Large intestine (tissue), 3 donors: ENCODE data around the gene LIMCH1. TPM values are rescaled to one million over a fixed set of nuclear protein-coding genes. Genes with fewer than 3 reads are reported as not detected.

Source experiments
- DNase-seq, 2 donors: peaks; one replicate each; pipeline versions ENCODE4 v3.0.0 to v3.0.0-alpha.2; 2013
- H3K27ac ChIP-seq: one replicate; pipeline ENCODE4 v1.5.1; 2013; ENCODE audit warnings: low read length
- H3K27me3 ChIP-seq: 2 replicates; pipeline ENCODE4 v1.6.1; 2013; ENCODE audit warnings: low read length; ENCODE audit not compliant: control insufficient read depth, insufficient read depth
- H3K36me3 ChIP-seq: 2 replicates; pipeline ENCODE4 v1.6.1; 2013; ENCODE audit warnings: low read length; ENCODE audit not compliant: control insufficient read depth, insufficient read depth
- H3K4me1 ChIP-seq: one replicate; pipeline ENCODE4 v1.6.1; 2013; ENCODE audit warnings: low read length; ENCODE audit not compliant: control insufficient read depth, insufficient read depth
- H3K4me3 ChIP-seq: one replicate; pipeline ENCODE4 v1.5.1; 2013; ENCODE audit warnings: low read length
- H3K9me3 ChIP-seq: one replicate; pipeline ENCODE4 v1.6.1; 2013; ENCODE audit warnings: mild to moderate bottlenecking, low read depth, low read length, moderate library complexity; ENCODE audit not compliant: control insufficient read depth
- WGBS: methylation state at CpG from one replicate; pipeline ENCODE4 v1.1.5; 2013; ENCODE audit warnings: low lambda C conversion rate; ENCODE audit not compliant: insufficient coverage; 5-methylcytosine and 5-hydroxymethylcytosine counted together
- polyA plus RNA-seq: library from polyadenylated mRNA; unstranded; fragments of 120-200 nt; gene quantifications from one replicate; pipeline ENCODE4 v1.2.1, GENCODE V29; 2013

The LIMCH1 gene
- polyA plus RNA-seq, 1 donor: 18.6 TPM

- Histone ChIP-seq H3K4me1 (no peaks in the 10 kb centered on the region), H3K36me3 (no peaks in the 10 kb centered on the region), H3K27ac (no peak overlapping the region), H3K27me3 (no peaks in the 10 kb centered on the region), H3K9me3 (no peaks in the 10 kb centered on the region), H3K4me3 (no peak overlapping the region)
- no peak for DNase-seq
- WGBS: no CpG with 5 or more reads among the region's 3 CpGs
These were observed 41.1 kb downstream of the LIMCH1 start for GRCh38 chr4:41579043-41579442.

DNA sequence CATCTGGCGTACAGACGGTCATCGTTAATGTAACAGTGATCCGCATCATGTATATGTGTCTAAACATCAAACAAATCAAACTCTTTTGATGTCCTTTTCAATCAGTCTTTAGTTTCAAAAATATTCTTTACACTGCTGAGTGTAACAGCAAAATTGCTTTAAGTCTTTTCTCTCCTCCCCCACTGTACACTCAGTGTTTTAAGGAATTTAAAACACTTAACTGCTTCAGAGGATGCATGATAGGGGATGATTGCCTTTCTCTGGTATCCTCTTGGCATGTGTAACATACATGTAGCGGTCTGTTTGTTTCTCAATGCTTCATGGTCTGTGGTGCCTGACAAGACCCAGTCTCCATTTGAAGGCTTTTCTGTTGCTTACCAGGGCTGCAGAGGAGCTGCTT lies 41.6 kb downstream of the LIMCH1 start:
- Histone ChIP-seq H3K9me3 (no peaks in the 10 kb centered on the region), H3K4me1 (no peaks in the 10 kb centered on the region), H3K27me3 (no peaks in the 10 kb centered on the region), H3K27ac (no peak overlapping the region), H3K36me3 (no peaks in the 10 kb centered on the region), H3K4me3 (no peak overlapping the region)
- DNase-seq: no peak
- 93% methylated on average over 3 of the region's 5 CpGs for WGBS

- Histone ChIP-seq H3K4me3 (no peak overlapping the region), H3K4me1 (no peaks in the 10 kb centered on the region), H3K27ac (no peak overlapping the region), H3K36me3 (no peaks in the 10 kb centered on the region), H3K9me3 (no peaks in the 10 kb centered on the region), H3K27me3 (no peaks in the 10 kb centered on the region)
- no peak for DNase-seq
- WGBS: 100% methylated on average over 3 of the region's 4 CpGs
These were observed 42.0 kb downstream of the LIMCH1 start for GRCh38 chr4:41580007-41580406.

DNA sequence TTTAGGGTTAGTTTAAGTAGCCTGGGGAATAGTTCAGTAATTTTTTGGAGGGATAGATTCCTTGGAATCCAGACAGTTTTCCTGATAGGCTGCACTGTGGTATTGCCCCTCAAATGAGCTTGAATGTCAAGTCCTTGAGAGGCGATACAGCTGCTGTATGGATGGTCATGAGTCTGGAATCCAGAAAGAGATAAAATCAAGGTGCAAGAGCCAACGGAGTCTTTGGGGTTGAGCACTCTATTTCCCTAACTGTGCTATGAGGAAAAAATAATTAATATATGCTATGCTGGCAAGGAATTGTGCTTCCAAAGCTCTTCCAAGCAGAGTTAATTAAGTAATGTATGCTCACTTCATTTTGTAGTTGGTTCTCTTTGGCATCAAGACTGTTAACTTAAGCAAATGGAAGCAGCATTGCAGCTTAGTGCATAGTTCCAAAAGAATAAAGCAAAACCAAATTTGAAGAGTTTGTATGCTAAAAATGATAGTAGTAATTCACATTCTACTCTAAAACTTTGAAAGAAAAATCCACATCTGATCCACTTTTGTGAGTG lies 48.8 kb downstream of the LIMCH1 start:
- no peaks in the 10 kb centered on the region for H3K27me3 ChIP-seq
- no peaks in the 10 kb centered on the region for H3K36me3 ChIP-seq
- no CpG with 5 or more reads among the region's 2 CpGs for WGBS
- no peaks in the 10 kb centered on the region for H3K9me3 ChIP-seq
- no peak for DNase-seq
- H3K27ac ChIP-seq: no peak overlapping the region
- H3K4me3 ChIP-seq: no peak overlapping the region
- H3K4me1 ChIP-seq: no peaks in the 10 kb centered on the region

DNA sequence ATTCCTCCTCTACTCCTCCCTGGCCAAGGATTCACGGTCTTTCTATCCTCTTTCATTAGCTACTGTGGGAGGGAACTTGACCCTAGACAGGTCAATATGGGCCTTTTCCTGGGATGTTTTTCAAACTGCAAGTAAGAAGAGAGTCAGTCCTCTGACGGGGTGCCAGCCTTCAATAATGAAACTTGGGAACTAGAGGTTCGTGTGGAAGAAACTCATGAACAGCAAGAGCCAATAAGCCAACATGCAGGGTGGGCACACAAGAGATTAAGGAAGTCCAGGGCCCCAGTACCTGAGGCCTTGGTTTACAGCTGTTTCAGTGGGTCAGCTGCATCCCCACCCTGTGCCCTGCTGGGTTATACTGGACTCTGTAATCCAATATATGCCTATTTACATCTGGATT lies 49.3 kb downstream of the LIMCH1 start:
- DNase-seq: no peak
- H3K27me3 ChIP-seq: no peaks in the 10 kb centered on the region
- no peaks in the 10 kb centered on the region for H3K4me1 ChIP-seq
- H3K9me3 ChIP-seq: no peaks in the 10 kb centered on the region
- no peak overlapping the region for H3K4me3 ChIP-seq
- no peaks in the 10 kb centered on the region for H3K36me3 ChIP-seq
- WGBS: no CpG with 5 or more reads among the region's 3 CpGs
- no peak overlapping the region for H3K27ac ChIP-seq

DNA sequence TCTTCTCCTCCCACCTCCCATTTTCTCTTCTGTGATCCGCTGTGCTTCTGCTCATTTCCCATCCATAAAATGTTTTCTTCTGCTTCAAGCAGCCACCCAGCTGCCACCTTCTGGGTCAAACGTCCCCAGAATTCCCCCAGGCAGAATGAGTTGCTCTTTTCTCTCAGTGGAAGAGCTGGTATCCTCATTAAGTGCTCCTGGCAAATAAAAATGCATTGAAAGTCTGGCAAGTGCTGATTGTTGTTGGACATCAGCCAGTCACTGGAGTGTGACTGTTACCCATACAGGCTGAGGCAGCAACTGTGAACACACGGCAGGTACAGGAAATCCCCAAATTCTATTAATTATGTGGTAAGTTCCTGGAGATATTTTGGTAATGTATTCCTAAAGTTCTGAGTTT lies 52.6 kb downstream of the LIMCH1 start:
- Histone ChIP-seq H3K4me1 (no peaks in the 10 kb centered on the region), H3K27ac (no peak overlapping the region), H3K27me3 (no peaks in the 10 kb centered on the region), H3K9me3 (no peaks in the 10 kb centered on the region), H3K4me3 (no peak overlapping the region), H3K36me3 (no peaks in the 10 kb centered on the region)
- DNase-seq: no peak
- WGBS: 83% methylated on average over 1 of the region's 3 CpGs

DNA sequence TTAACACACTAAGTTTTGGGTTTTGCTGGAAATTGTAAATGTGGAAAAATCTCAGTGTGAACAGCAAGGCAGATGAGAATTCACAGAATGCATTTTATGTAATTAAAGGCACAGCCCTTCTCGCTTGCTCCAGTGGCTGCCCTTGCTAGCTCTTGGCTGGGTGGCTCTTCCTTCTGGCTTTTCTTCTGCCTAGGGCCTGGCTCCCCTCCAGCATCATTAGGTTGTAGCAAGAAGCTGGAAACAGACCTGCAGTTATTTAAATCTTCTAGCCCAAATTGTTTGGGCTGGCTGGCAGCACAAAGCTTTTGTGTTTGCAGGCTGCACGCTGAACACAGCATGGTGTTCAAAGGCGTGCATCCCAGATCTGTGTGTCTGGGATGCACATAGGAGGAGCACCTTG lies 56.5 kb downstream of the LIMCH1 start:
- Histone ChIP-seq H3K36me3 (no peaks in the 10 kb centered on the region), H3K4me3 (no peak overlapping the region), H3K9me3 (no peaks in the 10 kb centered on the region), H3K4me1 (no peaks in the 10 kb centered on the region), H3K27ac (no peak overlapping the region), H3K27me3 (no peaks in the 10 kb centered on the region)
- no CpG with 5 or more reads among the region's 3 CpGs for WGBS
- DNase-seq: no peak

GRCh38 chr4:41597494-41597893 lies 59.5 kb downstream of the LIMCH1 start:
- DNase-seq: no peak
- Histone ChIP-seq H3K27me3 (no peaks in the 10 kb centered on the region), H3K36me3 (no peaks in the 10 kb centered on the region), H3K9me3 (no peaks in the 10 kb centered on the region), H3K27ac (no peak overlapping the region), H3K4me1 (no peaks in the 10 kb centered on the region), H3K4me3 (no peak overlapping the region)

- no CpG with 5 or more reads among the region's 2 CpGs for WGBS
- no peaks in the 10 kb centered on the region for H3K4me1 ChIP-seq
These were observed 60.6 kb downstream of the LIMCH1 start for GRCh38 chr4:41598580-41598979.

GRCh38 chr4:41599192-41599786 lies 61.3 kb downstream of the LIMCH1 start:
- Histone ChIP-seq H3K27me3 (no peaks in the 10 kb centered on the region), H3K4me1 (no peaks in the 10 kb centered on the region), H3K36me3 (no peaks in the 10 kb centered on the region), H3K4me3 (no peak overlapping the region), H3K9me3 (no peaks in the 10 kb centered on the region), H3K27ac (no peak overlapping the region)
- DNase-seq: no peak

More at GRCh38 chr4:41598580-41598979, 60.6 kb downstream of the LIMCH1 start:
- DNase-seq: no peak
- no peaks in the 10 kb centered on the region for H3K36me3 ChIP-seq
- no peaks in the 10 kb centered on the region for H3K9me3 ChIP-seq
- no peak overlapping the region for H3K27ac ChIP-seq
- no peaks in the 10 kb centered on the region for H3K27me3 ChIP-seq
- no peak overlapping the region for H3K4me3 ChIP-seq

- whole genome bisulfite sequencing: 83% methylated on average over 3 of the region's 6 CpGs
- Histone ChIP-seq H3K36me3 (no peaks in the 10 kb centered on the region), H3K27ac (no peak overlapping the region), H3K4me1 (no peaks in the 10 kb centered on the region), H3K4me3 (no peak overlapping the region), H3K27me3 (no peaks in the 10 kb centered on the region), H3K9me3 (no peaks in the 10 kb centered on the region)
- DNase-seq: no peak
These were observed 62.4 kb downstream of the LIMCH1 start for GRCh38 chr4:41600243-41600912.
